Activated CD4-positive, alpha-beta T cell treated with anti-CD3 and anti-CD28 coated beads for 1 hour (primary cell): Measurements from ENCODE around the gene TMEM184B.

ENCODE experiments used
- DNase-seq: peaks from one replicate; pipeline ENCODE4 v3.0.0-alpha.2; 2020

Gene TMEM184B

GRCh38 chr22:38305471-38306448, 33.0 kb upstream of the TMEM184B start:
- DNase-seq: no peak

GRCh38 chr22:38304526-38304925, 31.7 kb upstream of the TMEM184B start:
- no peak for DNase-seq

GRCh38 chr22:38303974-38304373, 31.2 kb upstream of the TMEM184B start:
- no peak for DNase-seq

- DNase-seq: no peak
Measured at GRCh38 chr22:38302906-38303305, 30.1 kb upstream of the TMEM184B start.

- DNase-seq: no peak
Measured at GRCh38 chr22:38300946-38301345, 28.1 kb upstream of the TMEM184B start.

GRCh38 chr22:38300197-38300945, 27.6 kb upstream of the TMEM184B start:
- no peak for DNase-seq

- DNase-seq: no peak
Measured at GRCh38 chr22:38299770-38300102, 26.9 kb upstream of the TMEM184B start.

GRCh38 chr22:38298312-38299005, 25.6 kb upstream of the TMEM184B start:
- DNase-seq: no peak

- DNase-seq: no peak
Measured at GRCh38 chr22:38296372-38296771, 23.6 kb upstream of the TMEM184B start.

GRCh38 chr22:38295863-38296262, 23.1 kb upstream of the TMEM184B start:
- no peak for DNase-seq

- DNase-seq: no peak
Measured at GRCh38 chr22:38295339-38295738, 22.5 kb upstream of the TMEM184B start.

- no peak for DNase-seq
Measured at GRCh38 chr22:38294193-38294592, 21.4 kb upstream of the TMEM184B start.

GRCh38 chr22:38292694-38293093, 19.9 kb upstream of the TMEM184B start:
- DNase-seq: no peak

GRCh38 chr22:38291201-38291777, 18.5 kb upstream of the TMEM184B start:
- DNase-seq: no peak

- DNase-seq: no peak
Measured at GRCh38 chr22:38290347-38290746, 17.5 kb upstream of the TMEM184B start.

- DNase-seq: no peak
Measured at GRCh38 chr22:38289583-38290082, 16.8 kb upstream of the TMEM184B start.

GRCh38 chr22:38286915-38287669, 14.3 kb upstream of the TMEM184B start:
- DNase-seq: no peak

- DNase-seq: no peak
Measured at GRCh38 chr22:38285018-38285417, 12.2 kb upstream of the TMEM184B start.

GRCh38 chr22:38284042-38284402, 11.2 kb upstream of the TMEM184B start:
- no peak for DNase-seq

- DNase-seq: no peak
Measured at GRCh38 chr22:38282397-38282796, 9.6 kb upstream of the TMEM184B start.

- no peak for DNase-seq
Measured at GRCh38 chr22:38276166-38276565, 3.4 kb upstream of the TMEM184B start.
